Stimulated activated CD4-positive, alpha-beta T cell treated with anti-CD3 and anti-CD28 coated beads, Interleukin-15, amount 100 ng/mL, for 1 hour (primary cell): ENCODE results near the gene SNAP29.
"Not testable (repeated sequence)": the region's sequence is repeated elsewhere in the genome, so short reads cannot be mapped to it uniquely, and the experiment has no call there.

Experiments
- DNase-seq, 2 donors: peaks; one replicate each; pipeline ENCODE4 v3.0.0-alpha.2; 2020; ENCODE audit warnings: low read depth in 1 of 2, low spot score in 1 of 2

Gene SNAP29

GRCh38 chr22:20834206-20834605 lies 24.6 kb upstream of the SNAP29 start:
- no peak for DNase-seq

DNA sequence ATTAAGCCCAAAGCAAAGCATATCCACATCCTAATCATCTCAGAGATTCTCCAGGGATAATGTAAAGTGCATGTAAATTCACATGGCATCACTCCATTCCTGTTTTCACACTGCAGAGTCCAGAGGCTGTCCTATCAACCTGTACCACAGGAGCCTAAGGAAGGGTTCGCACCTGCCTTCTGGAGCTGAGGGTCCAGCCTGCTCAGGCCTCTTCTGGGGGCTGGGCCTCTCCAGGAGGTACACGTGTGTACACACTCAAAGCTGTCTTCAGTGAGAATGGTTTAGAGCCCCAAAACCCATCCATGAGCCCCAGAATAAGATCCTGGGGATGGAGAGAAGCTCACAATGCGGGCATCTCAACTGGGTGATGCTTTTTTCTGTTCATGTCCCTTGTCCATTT lies 24.1 kb upstream of the SNAP29 start:
- no peak for DNase-seq

DNA sequence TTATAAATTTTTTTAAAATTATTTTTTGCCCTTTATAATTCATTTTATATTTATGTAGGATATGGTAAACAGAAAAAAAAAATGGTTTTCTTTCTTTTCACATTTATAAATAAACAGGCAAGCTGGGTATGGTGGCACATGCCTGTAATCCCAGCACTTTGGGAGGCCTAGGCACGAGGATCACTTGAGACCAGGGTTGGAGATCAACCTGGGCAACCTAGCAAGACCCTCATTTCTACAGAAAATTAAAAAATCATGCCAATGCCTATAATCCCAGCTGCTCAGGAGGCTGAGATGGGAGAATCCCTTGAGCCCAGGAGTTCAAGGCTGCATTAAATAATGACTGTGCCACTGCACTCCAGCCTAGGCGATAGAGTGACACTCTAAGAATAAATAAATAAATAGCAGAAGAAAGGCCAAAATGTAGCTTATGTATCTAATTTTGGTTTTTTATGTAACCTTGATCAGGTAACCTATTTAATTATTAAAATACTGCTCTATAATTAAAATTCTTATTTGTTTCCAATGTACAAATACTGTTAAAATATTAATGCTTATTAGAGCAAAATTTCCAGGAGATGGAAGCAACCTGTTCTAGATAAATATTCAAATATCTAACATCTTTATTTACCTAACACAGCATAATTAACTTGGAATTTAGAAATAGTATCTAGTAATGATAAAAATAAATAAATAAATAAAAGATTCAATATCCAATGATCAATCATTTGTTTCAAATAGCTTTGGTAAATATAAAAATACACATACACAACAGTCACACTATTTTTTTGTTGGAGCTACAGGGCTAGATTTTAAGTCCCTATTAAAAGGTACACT lies 21.6 kb upstream of the SNAP29 start:
- no peak for DNase-seq

DNA sequence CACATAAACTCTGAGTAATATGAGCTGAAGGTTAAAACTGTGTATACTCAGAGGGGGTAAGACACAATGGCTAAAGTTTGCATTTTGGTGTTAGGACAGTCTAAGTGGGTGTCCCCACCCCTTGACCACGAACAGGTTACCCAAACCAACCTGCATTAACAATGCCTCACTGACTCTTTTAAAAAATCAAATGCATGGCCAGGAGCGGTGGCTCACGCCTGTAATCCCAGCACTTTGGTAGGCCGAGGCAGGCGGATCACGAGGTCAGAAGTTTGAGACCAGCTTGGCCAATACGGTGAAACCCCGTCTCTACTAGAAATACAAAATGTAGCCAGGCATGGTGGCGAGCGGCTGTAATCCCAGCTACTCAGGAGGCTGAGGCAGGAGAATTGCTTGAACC lies 19.5 kb upstream of the SNAP29 start:
- not testable (repeated sequence) for DNase-seq

DNA sequence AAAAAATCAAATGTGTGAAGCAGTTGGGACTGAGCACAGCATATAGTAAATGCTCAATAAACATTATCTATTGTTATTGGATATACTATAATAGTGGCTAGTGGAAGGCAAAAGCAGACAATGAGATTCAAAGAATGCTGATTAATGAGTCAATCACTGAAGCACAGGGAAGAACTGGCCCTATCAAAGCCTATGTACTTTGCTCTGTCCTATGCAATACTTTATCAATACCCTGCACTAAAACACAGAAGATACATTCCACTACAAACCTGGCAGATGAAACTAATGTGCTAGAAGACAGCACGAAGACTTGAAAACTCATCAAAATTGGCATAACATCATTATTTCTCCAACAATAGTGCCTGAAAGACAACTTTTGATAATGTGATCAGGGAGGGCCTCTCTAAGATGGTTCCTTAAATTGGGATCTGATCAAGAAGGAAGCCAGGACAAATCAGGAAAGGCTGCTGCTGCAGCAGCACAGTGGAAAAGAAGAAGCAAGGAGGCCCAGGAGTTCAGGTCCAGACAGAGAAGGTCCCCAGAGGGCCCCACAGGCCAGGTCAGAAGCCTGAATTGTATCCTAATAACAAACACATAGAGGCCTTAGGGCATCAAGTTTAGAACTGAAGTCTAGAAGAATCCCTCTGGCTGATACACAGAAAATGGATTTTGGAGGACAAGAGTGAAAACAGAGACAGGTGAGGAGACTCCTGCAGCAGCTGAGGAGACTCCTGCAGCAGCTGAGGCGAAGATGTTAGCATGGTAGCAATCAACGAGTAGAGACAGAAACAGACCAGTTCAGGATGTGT lies 18.8 kb upstream of the SNAP29 start:
- no peak for DNase-seq

GRCh38 chr22:20840646-20841371 lies 18.0 kb upstream of the SNAP29 start:
- DNase-seq, result no peak

DNA sequence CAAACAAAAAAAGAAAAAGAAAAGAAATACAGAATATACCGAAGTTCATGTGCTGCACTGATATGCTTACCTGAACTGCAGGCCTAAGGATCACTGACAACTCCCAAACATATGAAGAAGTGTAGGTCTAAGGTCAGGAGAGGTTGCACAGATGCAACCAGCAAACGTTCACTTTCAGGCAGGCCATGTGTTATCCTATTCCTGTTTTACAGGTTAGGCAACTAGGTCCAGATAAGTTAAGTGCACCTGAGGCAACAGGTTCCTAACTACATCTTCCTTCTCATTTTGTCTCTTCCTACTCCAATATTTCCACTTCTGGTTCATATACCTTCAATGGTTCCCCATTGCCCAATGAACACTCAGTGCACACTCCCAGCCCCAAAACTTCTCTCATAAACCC lies 15.3 kb upstream of the SNAP29 start:
- no peak for DNase-seq

- no peak for DNase-seq
Measured at GRCh38 chr22:20844055-20845037, 14.5 kb upstream of the SNAP29 start.

DNA sequence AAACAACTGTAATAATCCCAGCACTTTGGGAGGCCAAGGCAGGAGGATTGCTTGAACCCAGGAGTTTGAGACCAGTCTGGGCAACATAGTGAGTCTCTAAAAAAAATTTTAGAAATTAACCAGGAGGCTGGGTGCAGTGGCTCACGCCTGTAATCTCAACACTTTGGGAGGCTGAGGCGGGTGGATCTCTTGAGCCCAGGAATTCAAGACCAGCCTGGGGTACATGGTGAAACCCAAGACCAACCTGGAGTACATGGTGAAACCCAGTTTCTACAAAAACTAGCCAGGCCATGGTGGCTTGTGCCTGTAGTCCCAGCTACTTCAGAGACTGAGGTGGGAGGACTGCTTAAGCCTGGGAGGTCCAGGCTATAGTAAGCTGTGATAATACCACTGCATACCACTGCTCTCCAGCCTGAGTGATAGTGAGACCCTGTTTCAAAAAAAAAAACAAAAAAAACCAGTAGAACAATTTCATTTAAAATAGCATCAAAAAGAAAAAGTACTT lies 11.4 kb upstream of the SNAP29 start:
- no peak for DNase-seq

DNA sequence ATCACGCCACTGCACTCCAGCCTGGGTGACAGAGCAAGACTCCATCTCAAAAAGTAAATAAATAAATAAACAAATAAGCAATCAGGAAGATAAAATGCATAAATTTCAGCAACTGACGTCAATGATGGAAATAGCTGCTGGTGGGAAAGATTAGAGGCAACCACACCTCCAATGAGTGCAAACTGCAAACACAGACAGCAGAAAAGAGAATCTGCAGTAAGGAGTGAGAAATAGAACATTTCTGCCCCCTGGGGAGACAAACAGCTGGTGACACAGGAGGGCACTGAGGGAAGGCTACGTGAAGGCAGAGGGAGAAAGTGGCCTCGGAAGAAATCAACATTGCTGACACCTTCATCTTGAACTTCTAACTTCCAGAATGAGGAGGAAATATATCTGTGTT lies 6.7 kb upstream of the SNAP29 start:
- DNase-seq, result no peak

- DNase-seq, result no peak
Measured at GRCh38 chr22:20852503-20852902, 6.3 kb upstream of the SNAP29 start.

DNA sequence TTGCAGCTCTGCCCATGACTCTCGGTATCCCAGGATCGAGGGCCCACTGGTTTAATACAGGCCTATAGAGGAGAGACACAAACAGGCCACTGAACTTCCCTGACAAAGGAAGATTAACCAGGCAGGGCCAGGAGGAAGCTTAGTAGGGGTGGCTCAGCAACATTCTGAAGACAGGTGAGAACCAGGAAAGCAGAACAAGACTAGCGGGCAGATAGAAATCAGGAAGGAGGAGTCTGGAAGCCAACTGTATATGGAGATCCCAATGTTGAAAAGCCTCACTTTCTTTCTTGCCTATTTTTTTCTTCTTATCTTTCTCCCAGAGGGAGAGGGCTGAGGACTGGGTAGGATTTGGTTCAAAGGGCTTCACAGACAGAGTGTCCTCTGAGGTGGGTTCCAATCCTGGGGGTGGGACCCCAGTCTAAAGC lies 5.6 kb upstream of the SNAP29 start:
- DNase-seq, result no peak

GRCh38 chr22:20857247-20857643 lies 1.6 kb upstream of the SNAP29 start:
- DNase-seq, result no peak

GRCh38 chr22:20857838-20858614 lies 781 bp upstream of the SNAP29 start:
- peak; percentile 62 to 72 for DNase-seq

DNA sequence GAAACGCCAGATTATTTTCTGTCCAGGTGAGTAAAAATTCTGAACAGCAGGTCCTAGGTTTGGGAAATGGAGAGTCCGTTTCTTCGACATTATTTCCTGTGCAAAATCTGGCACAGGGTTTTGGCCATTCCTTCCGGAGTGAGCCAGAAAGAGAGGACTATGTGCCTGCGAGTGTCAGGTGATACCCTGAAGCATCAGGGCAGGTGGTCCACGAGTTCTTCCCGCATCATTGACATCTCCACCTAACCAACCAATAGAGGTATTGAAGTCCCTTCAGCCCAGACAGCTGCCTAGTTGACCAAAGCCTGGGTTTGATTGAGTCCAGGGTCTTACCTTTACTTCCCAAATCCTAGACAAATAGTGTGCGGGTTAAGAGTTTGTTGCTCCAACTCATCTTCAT lies 808 bp downstream of the SNAP29 start:
- DNase-seq, result no peak

DNA sequence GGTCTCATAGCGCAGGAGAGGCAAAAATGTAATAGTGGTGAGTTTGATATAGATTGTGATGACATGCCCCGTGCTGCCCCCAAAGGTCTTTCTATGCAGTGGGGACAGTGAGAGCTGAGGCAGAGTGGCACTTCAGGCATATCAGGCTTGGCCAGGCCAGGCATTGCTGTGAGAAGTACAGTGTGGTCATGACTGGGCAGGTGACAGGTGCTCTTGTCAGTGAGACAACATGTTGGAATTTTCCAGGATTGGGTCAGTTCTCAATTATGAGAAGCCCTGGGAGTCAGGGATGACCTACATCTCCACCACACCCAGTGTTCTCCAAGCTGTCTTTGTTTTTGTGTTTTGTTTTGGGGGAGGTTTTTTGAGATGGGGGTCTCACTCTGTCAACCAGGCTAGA lies 3.7 kb downstream of the SNAP29 start:
- no peak for DNase-seq

- no peak for DNase-seq
Measured at GRCh38 chr22:20863366-20863765, 4.6 kb downstream of the SNAP29 start.

DNA sequence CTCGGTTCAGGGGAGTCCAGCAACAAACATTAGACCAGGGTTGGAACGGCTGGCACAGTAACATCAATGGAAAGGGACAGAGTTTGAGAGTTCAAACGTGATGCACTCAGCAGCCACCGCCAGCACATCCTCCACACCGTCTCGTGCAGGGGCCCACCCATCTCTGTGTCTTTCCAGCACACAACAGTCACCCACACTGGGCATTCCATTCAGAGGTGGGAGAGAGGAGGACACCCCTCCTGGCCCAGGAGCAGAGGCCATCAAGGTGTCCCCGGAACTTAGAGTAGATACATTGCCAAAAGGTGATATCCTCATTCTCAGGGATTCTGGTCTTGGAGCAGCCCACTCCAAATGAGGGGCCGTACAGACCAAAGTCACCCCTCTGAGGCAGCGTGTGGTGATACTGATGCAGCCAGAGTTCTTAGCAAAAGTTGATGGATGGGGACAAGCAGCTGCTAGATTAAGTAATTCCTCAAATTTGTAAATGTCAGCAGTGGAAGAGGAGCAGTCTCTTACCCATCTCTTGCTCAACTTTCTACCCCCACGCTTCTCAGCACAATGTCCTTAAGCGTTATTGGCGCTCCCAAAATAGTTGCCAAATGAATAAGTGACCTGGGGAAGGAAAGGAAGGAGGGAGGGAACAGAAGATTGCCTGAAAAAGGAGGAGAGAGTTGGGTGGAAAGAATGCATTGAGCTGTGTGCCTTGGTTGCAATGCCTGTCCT lies 5.5 kb downstream of the SNAP29 start:
- no peak for DNase-seq

GRCh38 chr22:20865331-20865730 lies 6.5 kb downstream of the SNAP29 start:
- DNase-seq, result no peak
